Mucosa of stomach (tissue), 1 donor: ENCODE results near the gene SMG9.

Experiments
- H3K27me3 ChIP-seq: one replicate; pipeline ENCODE4 v1.7.0; 2013; ENCODE audit warnings: mild to moderate bottlenecking, low read length; ENCODE audit not compliant: control insufficient read depth, insufficient read depth
- H3K36me3 ChIP-seq: one replicate; pipeline ENCODE4 v1.7.0; 2013; ENCODE audit warnings: low read length; ENCODE audit not compliant: control insufficient read depth, insufficient read depth
- H3K4me1 ChIP-seq: one replicate; pipeline ENCODE4 v1.7.0; 2013; ENCODE audit warnings: mild to moderate bottlenecking, low read length; ENCODE audit not compliant: control insufficient read depth, insufficient read depth
- H3K4me3 ChIP-seq: one replicate; pipeline ENCODE4 v1.7.0; 2013; ENCODE audit warnings: low read length
- H3K9ac ChIP-seq: one replicate; pipeline ENCODE4 v1.7.0; 2013; ENCODE audit warnings: mild to moderate bottlenecking, low read length, moderate library complexity
- H3K9me3 ChIP-seq: one replicate; pipeline ENCODE4 v1.7.0; 2013; ENCODE audit warnings: mild to moderate bottlenecking, low read length, moderate library complexity; ENCODE audit not compliant: control insufficient read depth
- donor health status: Pancreatic carcinoma.

SMG9 gene

DNA sequence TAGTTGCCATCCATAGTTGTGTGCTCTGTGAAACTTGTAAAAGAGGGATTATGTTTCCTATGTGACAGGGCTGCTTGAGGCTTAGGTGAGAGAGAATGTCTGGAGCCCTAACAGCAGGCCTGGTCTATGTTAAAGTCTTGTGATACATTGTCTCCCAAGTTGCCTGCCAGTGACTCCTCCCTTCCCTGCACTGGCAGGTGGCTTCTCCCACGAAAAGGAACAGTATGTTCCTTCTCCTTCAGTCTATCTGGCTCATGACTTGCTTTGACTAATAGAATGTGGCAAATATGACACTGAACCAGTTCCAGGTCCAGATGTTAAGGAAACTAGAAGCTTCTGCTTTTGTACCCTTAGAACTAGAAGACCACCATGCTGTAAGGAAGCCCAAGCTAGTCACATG lies 31.9 kb upstream of the SMG9 start:
- H3K9ac ChIP-seq, result no peak overlapping the region
- no peaks in the 10 kb centered on the region for H3K36me3 ChIP-seq
- no peaks in the 10 kb centered on the region for H3K9me3 ChIP-seq
- H3K4me1 ChIP-seq, result peaks cover 34% of the 10 kb centered on the region
- H3K27me3 ChIP-seq, result no peaks in the 10 kb centered on the region
- H3K4me3 ChIP-seq, result no peak overlapping the region

DNA sequence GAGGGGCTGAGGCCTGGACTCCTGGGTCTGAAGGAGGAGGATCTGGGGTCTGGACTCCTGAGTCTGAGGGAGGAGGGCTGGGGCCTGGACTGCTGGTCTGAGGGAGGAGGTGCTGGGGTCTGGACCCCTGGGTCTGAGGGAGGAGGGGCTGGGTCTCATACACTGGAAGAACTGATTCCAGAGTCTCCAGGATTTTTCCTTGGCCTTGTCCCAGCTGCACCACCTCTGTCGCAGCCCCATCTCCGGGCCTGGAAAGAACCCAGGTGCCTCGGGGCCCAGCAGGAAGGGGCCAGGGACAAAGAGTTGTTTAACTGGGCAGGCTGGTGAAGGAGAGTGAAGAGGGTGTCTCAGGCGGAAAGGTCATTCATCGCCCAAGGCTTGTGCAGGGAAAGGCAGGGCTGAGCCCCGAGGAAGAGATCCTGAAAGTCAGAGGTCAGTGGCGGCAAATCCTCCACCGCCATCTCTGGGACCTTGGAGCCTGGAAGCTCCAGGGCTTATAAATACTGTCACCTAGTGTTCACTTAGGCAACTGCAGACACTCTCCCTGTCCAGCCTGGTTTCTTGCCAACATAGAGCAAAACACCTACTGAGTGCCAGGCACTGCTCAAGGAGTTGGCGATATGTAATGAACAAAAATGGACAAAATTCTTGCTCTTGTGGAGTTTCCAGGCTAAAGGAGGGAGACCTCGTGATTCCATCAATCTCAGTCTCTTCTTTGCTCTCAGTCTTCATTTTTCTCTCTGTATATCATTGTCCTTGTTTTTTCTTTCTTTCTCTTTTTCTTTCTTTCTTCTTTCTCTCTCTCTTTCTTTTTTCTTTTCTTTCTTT lies 30.4 kb upstream of the SMG9 start:
- Histone ChIP-seq H3K4me3 (peak overlapping the region; percentile 17), H3K9me3 (no peaks in the 10 kb centered on the region), H3K4me1 (peaks cover 46% of the 10 kb centered on the region), H3K36me3 (no peaks in the 10 kb centered on the region), H3K9ac (peak overlapping the region; percentile 74), H3K27me3 (no peaks in the 10 kb centered on the region)

DNA sequence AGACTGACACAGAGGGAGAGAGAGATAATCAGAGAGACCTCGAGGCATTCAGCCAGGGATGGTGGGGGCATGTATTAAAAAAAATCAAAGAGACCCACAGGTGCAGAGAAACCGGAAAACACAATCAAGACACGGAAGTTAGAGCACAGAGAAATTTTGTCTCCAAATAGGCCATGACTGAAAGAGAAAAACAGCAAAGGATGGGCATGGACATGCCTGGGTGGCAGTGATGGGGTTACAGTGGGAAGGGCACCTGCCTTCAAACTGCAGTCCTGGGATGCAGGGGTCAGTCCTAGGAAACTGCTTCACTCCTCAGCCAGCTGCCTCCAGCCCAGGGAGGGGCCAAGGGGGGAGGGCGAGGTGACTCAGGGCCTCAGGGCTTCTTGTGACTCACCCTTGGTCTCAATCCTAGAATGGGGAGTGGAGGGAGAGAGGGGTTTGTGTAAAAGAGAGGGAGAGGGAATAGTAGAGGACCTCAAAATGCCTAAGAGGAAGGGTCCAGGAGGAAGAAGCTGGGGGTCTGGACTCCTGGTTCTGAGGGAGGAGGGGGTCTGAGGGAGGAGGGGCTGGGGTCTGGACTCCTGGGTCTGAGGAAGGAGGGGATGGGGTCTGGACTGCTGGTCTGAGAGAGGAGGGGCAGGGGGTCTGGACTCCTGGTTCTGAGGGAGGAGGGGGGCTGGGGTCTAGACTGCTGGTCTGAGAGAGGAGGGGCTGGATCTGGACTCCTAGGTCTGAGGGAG lies 29.6 kb upstream of the SMG9 start:
- no peaks in the 10 kb centered on the region for H3K9me3 ChIP-seq
- peak overlapping the region; percentile 17 for H3K4me3 ChIP-seq
- no peaks in the 10 kb centered on the region for H3K36me3 ChIP-seq
- no peaks in the 10 kb centered on the region for H3K27me3 ChIP-seq
- H3K4me1 ChIP-seq, result peaks cover 50% of the 10 kb centered on the region
- H3K9ac ChIP-seq, result peak overlapping the region; percentile 74

DNA sequence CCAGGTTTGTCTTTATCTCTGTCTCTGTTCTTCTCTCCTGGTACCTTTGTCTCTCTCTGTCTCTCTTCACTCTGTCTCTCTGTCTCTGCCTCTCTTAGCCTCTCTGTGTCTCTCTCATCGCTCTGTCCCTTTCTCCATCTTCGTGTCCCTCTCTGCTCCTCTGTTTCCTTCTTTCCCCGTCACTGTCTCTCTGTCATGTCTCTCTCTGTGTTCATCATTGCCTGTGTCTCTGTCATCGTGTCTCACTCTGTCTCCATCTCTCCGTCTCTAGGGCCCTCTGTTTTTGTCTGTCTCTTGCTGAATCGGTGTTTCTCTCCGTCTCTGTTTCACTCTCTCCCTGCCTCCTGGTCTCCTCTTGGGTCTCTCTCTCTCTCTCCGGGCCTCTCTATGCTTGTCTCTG lies 28.9 kb upstream of the SMG9 start:
- Histone ChIP-seq H3K27me3 (no peaks in the 10 kb centered on the region), H3K9ac (peak overlapping the region; percentile 74), H3K4me1 (peaks cover 56% of the 10 kb centered on the region), H3K36me3 (no peaks in the 10 kb centered on the region), H3K9me3 (no peaks in the 10 kb centered on the region), H3K4me3 (no peak overlapping the region)

DNA sequence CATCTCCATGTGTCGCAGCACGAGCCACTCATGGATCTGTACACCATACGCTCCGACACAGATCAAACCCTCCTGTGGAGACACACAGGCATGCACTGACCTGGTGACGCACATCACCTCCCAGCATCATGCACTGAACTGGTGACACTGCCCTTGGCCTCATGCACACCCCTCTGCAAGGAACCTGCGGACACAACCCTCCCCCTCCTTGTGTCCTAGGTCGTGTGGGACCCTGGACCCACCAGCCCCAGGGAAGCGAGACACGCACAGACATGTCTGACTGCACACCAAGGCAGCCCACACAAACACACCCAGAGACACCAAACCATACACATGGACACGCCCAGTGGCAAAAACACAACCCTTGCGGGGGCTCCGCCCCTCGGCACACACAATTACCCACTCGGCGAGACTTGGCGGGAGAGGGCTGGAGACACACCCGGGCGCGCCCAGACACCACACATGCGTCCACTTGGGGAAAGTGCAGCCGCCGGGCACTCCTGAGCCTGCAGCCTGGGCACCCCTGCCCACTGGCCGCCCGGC lies 28.0 kb upstream of the SMG9 start:
- H3K9me3 ChIP-seq, result no peaks in the 10 kb centered on the region
- no peaks in the 10 kb centered on the region for H3K27me3 ChIP-seq
- no peaks in the 10 kb centered on the region for H3K36me3 ChIP-seq
- peaks cover 62% of the 10 kb centered on the region for H3K4me1 ChIP-seq
- H3K4me3 ChIP-seq, result no peak overlapping the region
- no peak overlapping the region for H3K9ac ChIP-seq

DNA sequence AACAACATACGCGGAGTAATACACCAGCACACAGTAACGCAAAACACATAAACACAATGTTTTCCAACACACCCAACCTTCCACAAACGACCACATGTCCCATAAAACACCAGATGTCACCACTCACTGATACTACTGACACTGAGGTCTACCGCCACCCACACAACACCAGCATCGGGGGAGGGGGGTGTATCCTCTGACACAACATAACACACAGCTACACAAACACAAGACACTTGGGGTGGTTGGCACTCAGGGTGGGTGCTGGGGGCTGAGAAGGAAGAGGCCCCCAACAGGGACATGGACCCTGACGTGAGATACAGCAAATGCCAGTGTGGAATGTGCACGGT lies 27.5 kb upstream of the SMG9 start:
- no peak overlapping the region for H3K4me3 ChIP-seq
- no peak overlapping the region for H3K9ac ChIP-seq
- H3K27me3 ChIP-seq, result no peaks in the 10 kb centered on the region
- H3K4me1 ChIP-seq, result peaks cover 67% of the 10 kb centered on the region
- no peaks in the 10 kb centered on the region for H3K9me3 ChIP-seq
- no peaks in the 10 kb centered on the region for H3K36me3 ChIP-seq

DNA sequence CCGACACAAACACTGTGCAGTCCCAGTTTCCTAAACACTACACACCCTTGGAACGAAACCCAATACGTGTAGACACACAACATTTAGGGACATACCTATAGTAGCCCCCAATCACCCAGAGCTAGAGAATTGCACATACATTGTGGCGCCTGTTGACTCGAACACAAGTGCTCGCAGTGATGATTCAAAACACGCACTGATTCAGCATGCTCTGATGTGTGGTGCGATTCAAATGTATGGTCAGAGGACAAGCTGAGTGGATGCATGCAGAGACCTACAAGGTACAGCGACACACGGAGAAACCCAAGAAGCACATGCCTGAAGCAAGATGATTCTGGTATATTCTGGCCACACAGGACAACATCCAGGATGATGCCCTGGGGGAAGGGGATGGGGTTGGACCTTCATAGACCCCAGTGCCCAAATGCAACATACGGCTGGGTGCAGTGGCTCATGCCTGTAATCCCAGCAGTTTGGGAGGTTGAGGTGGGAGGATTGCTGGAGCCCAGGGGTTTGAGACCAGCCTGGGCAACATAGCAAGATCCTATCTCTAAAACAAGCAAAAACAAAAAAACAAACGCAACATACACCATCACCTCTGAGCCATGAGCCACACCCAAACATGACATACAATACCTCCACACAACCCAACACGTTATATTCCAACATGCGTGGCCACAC lies 27.0 kb upstream of the SMG9 start:
- Histone ChIP-seq H3K9me3 (no peaks in the 10 kb centered on the region), H3K27me3 (no peaks in the 10 kb centered on the region), H3K9ac (no peak overlapping the region), H3K4me3 (no peak overlapping the region), H3K36me3 (no peaks in the 10 kb centered on the region), H3K4me1 (peaks cover 72% of the 10 kb centered on the region)

DNA sequence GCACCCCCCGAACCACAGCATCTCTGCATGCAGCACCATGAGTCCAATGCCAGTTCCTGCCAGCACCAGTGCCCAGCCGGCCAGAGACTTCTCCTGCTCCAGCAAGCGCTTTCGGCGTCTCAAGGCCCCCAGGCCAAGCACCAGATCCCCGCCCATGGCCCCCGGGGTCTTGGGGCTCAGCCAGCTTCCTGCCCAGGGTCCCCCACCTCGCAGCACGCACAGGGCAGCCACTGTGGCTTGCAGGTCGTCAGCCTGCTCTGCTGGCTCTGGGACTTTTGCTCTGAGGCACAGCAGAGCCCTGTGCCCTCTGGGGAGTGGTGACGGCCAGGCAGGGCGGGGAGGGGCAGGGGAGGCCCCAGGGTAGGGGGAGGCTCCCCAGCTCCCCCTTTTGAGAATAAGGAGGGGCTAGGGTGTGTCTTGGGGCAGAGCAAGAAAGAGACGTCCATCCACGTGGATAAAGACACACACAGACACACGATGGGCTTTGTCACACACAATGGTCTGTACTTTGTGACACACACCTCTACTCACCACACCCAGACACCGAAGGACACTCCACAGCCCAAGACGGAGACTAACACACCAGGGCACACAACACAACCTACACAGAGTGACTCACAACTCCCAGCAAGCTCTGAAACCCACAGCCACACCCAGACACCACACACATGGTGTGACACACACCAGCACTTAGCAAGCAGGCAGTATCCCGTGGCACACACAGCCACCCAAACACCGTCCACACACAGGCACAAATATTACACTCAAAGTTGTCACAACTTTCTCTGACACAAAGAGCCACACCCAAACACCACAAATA lies 26.2 kb upstream of the SMG9 start, which contains the start of gene KCNN4:
KCNN4 (minus strand) TSS at position 268 of the 820 bp plus-strand sequence; CDS start at position 156, 112 bp downstream.
- peak within 1 kb of the TSS; percentile 85 for H3K9ac ChIP-seq
- no peaks in the 10 kb centered on the region for H3K27me3 ChIP-seq
- H3K4me3 ChIP-seq, result peak within 1 kb of the TSS; percentile 44
- no peaks in the 10 kb centered on the region for H3K36me3 ChIP-seq
- H3K4me1 ChIP-seq, result peaks cover 81% of the 10 kb centered on the region
- no peaks in the 10 kb centered on the region for H3K9me3 ChIP-seq

DNA sequence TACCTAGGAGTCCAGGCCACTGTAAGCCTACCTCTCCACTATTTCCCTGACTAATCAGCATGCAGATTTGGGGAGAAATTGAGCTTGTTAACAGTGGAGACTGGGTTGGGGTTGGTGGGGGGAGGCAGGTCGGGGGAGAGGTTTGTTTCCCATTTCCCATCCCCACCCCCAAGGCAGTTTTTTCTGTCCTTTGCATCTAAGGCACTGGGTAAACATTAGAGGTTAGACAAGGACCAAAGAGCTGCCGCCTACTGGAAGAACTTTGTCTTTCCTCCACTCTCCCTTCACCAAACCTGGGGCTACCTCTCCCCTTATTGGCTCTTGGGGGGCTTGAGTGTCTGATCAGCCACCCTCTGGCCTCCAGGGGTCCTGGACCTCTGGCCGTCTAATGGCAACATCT lies 25.1 kb upstream of the SMG9 start:
- Histone ChIP-seq H3K9me3 (no peaks in the 10 kb centered on the region), H3K9ac (peak overlapping the region; percentile 85), H3K36me3 (no peaks in the 10 kb centered on the region), H3K4me3 (peak overlapping the region; percentile 44), H3K4me1 (peaks cover 86% of the 10 kb centered on the region), H3K27me3 (no peaks in the 10 kb centered on the region)

DNA sequence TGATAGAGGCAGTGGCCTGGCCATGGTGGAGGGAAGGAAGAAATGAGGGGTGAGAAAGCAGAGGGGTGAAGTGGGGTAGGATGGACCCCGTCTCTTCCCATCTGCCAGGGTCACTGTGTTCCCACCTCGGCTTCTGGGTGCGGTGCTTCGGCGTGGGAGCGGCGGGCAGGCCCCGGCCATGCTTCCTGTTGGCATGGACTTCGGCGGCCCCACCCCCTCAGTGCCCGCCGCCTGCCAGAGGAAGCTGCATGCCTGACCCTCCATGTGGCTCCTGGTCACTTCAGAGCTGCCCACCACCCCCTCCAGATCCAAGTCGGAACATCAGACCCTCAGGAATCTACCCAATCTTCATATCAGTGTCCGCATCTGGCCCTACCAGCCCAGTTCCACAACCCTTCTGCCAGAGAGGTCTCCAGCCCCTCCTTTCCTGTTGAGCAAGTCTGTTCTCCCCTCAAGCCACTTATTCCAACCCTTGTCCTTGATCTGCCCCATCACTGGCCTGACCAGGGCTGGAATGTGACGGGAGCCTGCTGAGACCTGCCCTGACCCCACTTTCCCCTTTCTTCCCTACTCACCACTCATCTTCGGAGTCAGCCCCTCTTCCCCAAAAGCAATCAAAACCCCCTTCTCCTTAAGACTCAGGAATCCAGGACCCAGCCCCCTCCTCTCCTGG lies 24.5 kb upstream of the SMG9 start:
- Histone ChIP-seq H3K27me3 (no peaks in the 10 kb centered on the region), H3K4me1 (peaks cover 85% of the 10 kb centered on the region), H3K4me3 (peak overlapping the region; percentile 44), H3K36me3 (no peaks in the 10 kb centered on the region), H3K9me3 (no peaks in the 10 kb centered on the region), H3K9ac (peak overlapping the region; percentile 85)

DNA sequence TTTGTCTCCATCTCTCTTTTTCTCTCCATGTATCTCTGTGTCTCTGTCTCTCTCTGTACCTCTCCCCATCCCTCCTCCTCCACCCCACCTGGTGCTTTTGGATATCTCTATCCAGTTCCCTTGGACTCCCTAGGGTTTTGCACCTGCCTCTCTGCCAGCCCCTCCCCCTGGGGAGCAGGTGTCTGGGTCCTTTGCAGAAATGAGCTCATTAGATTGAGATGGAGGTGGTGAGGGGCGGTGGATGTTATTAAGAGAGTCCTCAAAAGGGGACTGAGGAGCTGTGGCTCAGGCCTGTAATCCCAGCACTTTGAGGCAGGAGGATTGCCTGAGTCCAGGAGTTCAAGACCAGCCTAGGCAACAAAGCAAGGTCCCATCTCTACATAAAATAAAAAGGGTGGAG lies 23.9 kb upstream of the SMG9 start:
- peak overlapping the region; percentile 85 for H3K9ac ChIP-seq
- H3K27me3 ChIP-seq, result no peaks in the 10 kb centered on the region
- peak overlapping the region; percentile 32 for H3K4me3 ChIP-seq
- no peaks in the 10 kb centered on the region for H3K36me3 ChIP-seq
- H3K4me1 ChIP-seq, result peaks cover 85% of the 10 kb centered on the region
- no peaks in the 10 kb centered on the region for H3K9me3 ChIP-seq
